Measurements from ENCODE around the gene PMPCA. TPM values are rescaled to one million over a fixed set of nuclear protein-coding genes. Genes with fewer than 3 reads are reported as not detected.

The PMPCA gene
- total and polyA plus RNA-seq, 12 donors, result 59.3 to 85.2 (median 75.4) TPM

GRCh38 chr9:136398286-136398685 lies 12.2 kb upstream of the PMPCA start:
- DNase-seq (no peak), ATAC-seq (no peak)
- H3K4me1 ChIP-seq, result peaks cover 13 to 24% (median 18%) of the 10 kb centered on the region in 9 donors
- peaks cover 0 to 63% (median 33%) of the 10 kb centered on the region in 9 donors for H3K36me3 ChIP-seq
- TF ChIP-seq CTCF (IDR thresholded peaks at IDR 0.05), result no peak
- H3K4me3 ChIP-seq, result peak overlapping the region in 1 of 10 donors; percentile 85
- no peaks in the 10 kb centered on the region for H3K27me3 ChIP-seq
- no peak overlapping the region for H3K27ac ChIP-seq
- WGBS, 2 donors, result 94% methylated on average over 12 of the region's 12 CpGs
- intact Hi-C loops (cut with DNase I), result loop anchor here in 1 of 10 donors (5.0 kb wide), 1 partner anchor 66 kb away; no protein-coding TSS in a partner anchor
- H3K9me3 ChIP-seq, result no peaks in the 10 kb centered on the region

- 1 to 2% methylated on average over 59 to 67 of the region's 67 CpGs for WGBS, 2 donors
- peak overlapping the region in 9 of 10 donors; percentile 20 to 84 (median 62) for H3K27ac ChIP-seq
- no peak for TF ChIP-seq CTCF (IDR thresholded peaks at IDR 0.05)
- peak in 4 of 8 donors; percentile 2 to 9 (median 5) for ATAC-seq
- intact Hi-C loops (cut with DNase I), result loop anchor here in 8 of 10 donors (1.0 to 10.0 kb wide), 10 partner anchors 35 to 87 kb away; no protein-coding TSS in a partner anchor
- H3K9me3 ChIP-seq, result no peaks in the 10 kb centered on the region
- H3K4me3 ChIP-seq, result peak overlapping the region; percentile 77 to 99 (median 94)
- peaks cover 13 to 24% (median 18%) of the 10 kb centered on the region in 9 donors for H3K4me1 ChIP-seq
- no peak for DNase-seq
- H3K27me3 ChIP-seq, result no peaks in the 10 kb centered on the region
- H3K36me3 ChIP-seq, result peaks cover 0 to 63% (median 24%) of the 10 kb centered on the region in 9 donors
Observed at GRCh38 chr9:136399176-136400037, 11.1 kb upstream of the PMPCA start.

- peak; percentile 89 to 95 (median 92) for ATAC-seq
- 6 to 9% methylated on average over 66 to 71 of the region's 71 CpGs for WGBS, 2 donors
- H3K36me3 ChIP-seq, result peaks cover 0 to 63% (median 17%) of the 10 kb centered on the region in 9 donors
- peak within 1 kb of the TSS in 9 of 10 donors; percentile 20 to 84 (median 62) for H3K27ac ChIP-seq
- intact Hi-C loops (cut with DNase I), result loop anchor here in 7 of 10 donors (1.0 to 10.0 kb wide), 9 partner anchors 35 to 88 kb away; no protein-coding TSS in a partner anchor
- peak; percentile 90 to 99 (median 97) for TF ChIP-seq CTCF (IDR thresholded peaks at IDR 0.05)
- H3K9me3 ChIP-seq, result no peaks in the 10 kb centered on the region
- peak within 1 kb of the TSS; percentile 77 to 99 (median 94) for H3K4me3 ChIP-seq
- no peaks in the 10 kb centered on the region for H3K27me3 ChIP-seq
- peak; percentile 77 to 91 for DNase-seq
- peaks cover 13 to 24% (median 18%) of the 10 kb centered on the region in 9 donors for H3K4me1 ChIP-seq
Observed at GRCh38 chr9:136400038-136400834, 10.2 kb upstream of the PMPCA start, which contains the start of gene SNAPC4. SNAPC4 (minus strand) TSS chr9:136400170; CDS start chr9:136398428, 1,742 bp downstream.

All from heart right ventricle (tissue), 16 donors.